Keratinocyte (primary cell): Measurements from ENCODE around the gene MTCL1. TPM values are rescaled to one million over a fixed set of nuclear protein-coding genes. Genes with fewer than 3 reads are reported as not detected.

Experiments used
- DNase-seq: peaks from one replicate; pipeline ENCODE4 v3.0.0-alpha.2; 2011; ENCODE audit warnings: low read depth, missing footprints, low spot score
- FAIRE-seq: peaks from 2 replicates; lab custom pipeline; 2011; peaks lifted over from hg19 to GRCh38; lab: Jason Lieb, UNC
- H2AFZ ChIP-seq: 2 replicates; pipeline ENCODE4 v1.6.0; 2012; ENCODE audit warnings: low read length, control low read depth, inconsistent platforms; ENCODE audit not compliant: control insufficient read depth
- H3K27ac ChIP-seq: 2 replicates; pipeline ENCODE4 v1.5.1; 2011; ENCODE audit warnings: low read length; ENCODE audit not compliant: control insufficient read depth, insufficient read depth
- H3K27me3 ChIP-seq: 3 replicates; pipeline ENCODE4 v1.6.0; 2011; ENCODE audit warnings: low read length; ENCODE audit not compliant: control insufficient read depth, insufficient read depth; ENCODE audit errors: extremely low read depth
- H3K36me3 ChIP-seq, 2 experiments: 2 replicates in 1 of 2; 3 replicates in 1 of 2; pipeline ENCODE4 v1.5.1; 2011; ENCODE audit warnings: low read length in 2 of 2, mild to moderate bottlenecking in 1 of 2; ENCODE audit not compliant: control insufficient read depth in 2 of 2, insufficient read depth in 2 of 2; ENCODE audit errors: extremely low read depth in 1 of 2
- H3K4me1 ChIP-seq: 3 replicates; pipeline ENCODE4 v1.5.1; 2011; ENCODE audit warnings: low read length; ENCODE audit not compliant: control insufficient read depth, insufficient read depth; ENCODE audit errors: extremely low read depth
- H3K4me2 ChIP-seq: 3 replicates; pipeline ENCODE4 v1.6.0; 2011; ENCODE audit warnings: low read depth, low read length; ENCODE audit not compliant: control insufficient read depth, insufficient read depth; ENCODE audit errors: extremely low read depth
- H3K4me3 ChIP-seq, 3 experiments: fragments of 200-600 bp in 1 of 3; sonication (generic) in 1 of 3; 2 replicates in 2 of 3; 3 replicates in 1 of 3; pipeline ENCODE4 v1.5.1; 2011 to 2016; ENCODE audit warnings: low read length in 3 of 3, mild to moderate bottlenecking in 3 of 3, control low read depth in 2 of 3, inconsistent platforms in 1 of 3, low read depth in 1 of 3, mixed read lengths in 1 of 3, mixed run types in 1 of 3, moderate library complexity in 1 of 3; ENCODE audit not compliant: control insufficient read depth in 2 of 3, insufficient read depth in 2 of 3; ENCODE audit errors: extremely low read depth in 1 of 3
- H3K79me2 ChIP-seq: 2 replicates; pipeline ENCODE4 v1.6.0; 2012; ENCODE audit warnings: low read length; ENCODE audit not compliant: control insufficient read depth, insufficient read depth
- H3K9ac ChIP-seq: 3 replicates; pipeline ENCODE4 v1.6.0; 2011; ENCODE audit warnings: low read length; ENCODE audit not compliant: control insufficient read depth, insufficient read depth; ENCODE audit errors: extremely low read depth
- H3K9me1 ChIP-seq: 3 replicates; pipeline ENCODE4 v1.6.0; 2011; ENCODE audit warnings: low read length; ENCODE audit not compliant: control insufficient read depth, insufficient read depth; ENCODE audit errors: extremely low read depth
- H3K9me3 ChIP-seq: 2 replicates; pipeline ENCODE4 v1.5.1; 2012; ENCODE audit warnings: low read depth, low read length; ENCODE audit not compliant: control insufficient read depth
- H4K20me1 ChIP-seq: 3 replicates; pipeline ENCODE4 v1.6.0; 2011; ENCODE audit warnings: low read length; ENCODE audit not compliant: control insufficient read depth, insufficient read depth; ENCODE audit errors: extremely low read depth
- CTCF ChIP-seq, 3 experiments: IDR thresholded peaks in 1 of 3; conservative IDR thresholded peaks in 1 of 3; optimal IDR thresholded peaks in 1 of 3; 2 replicates in 2 of 3; 3 replicates in 1 of 3; pipeline versions ENCODE3 to v1.5.1; 2011; ENCODE audit warnings: low read length in 3 of 3, mild to moderate bottlenecking in 3 of 3, moderate library complexity in 2 of 3, control low read depth in 1 of 3, inconsistent platforms in 1 of 3; ENCODE audit not compliant: insufficient read depth in 2 of 3; ENCODE audit errors: extremely low read depth in 1 of 3
- EZH2 ChIP-seq: IDR thresholded peaks from one replicate; pipeline ENCODE4 v1.6.1; 2012; ENCODE audit warnings: inconsistent platforms, mild to moderate bottlenecking, low read length, moderate library complexity
- dilution Hi-C: fragments of 300-500 bp; cut with MboI; formaldehyde crosslinking; loops from one replicate; pipeline ENCODE4 v1.7.0; 2020; ENCODE audit warnings: low sequenced_read_pairs; ENCODE audit not compliant: extremely low pct_ligation_motif_present
- polyA plus RNA-seq, 5 experiments: library from polyadenylated mRNA; depleted of rRNA in 3 of 5; stranded (reverse) in 3 of 5; stranded (forward) in 1 of 5; unstranded in 1 of 5; fragments of >200 nt; gene quantifications; 1 replicate in 1 of 5; 2 replicates in 3 of 5; 3 replicates in 1 of 5; pipeline versions ENCODE4 v1.2.1 to v1.2.3, GENCODE V29; 2011 to 2012; ENCODE audit warnings: missing spikeins in 2 of 5, low read depth in 1 of 5, low replicate concordance in 1 of 5

Gene MTCL1
- polyA plus RNA-seq, 1 donor (not counting 4 experiments of a cell fraction or from before 2014, with no cell fraction given): 15.4 TPM

GRCh38 chr18:8658858-8659485 lies 46.4 kb upstream of the MTCL1 start:
- Histone ChIP-seq H3K9me1 (no peaks in the 10 kb centered on the region), H3K4me1 (peaks cover 13% of the 10 kb centered on the region), H3K9me3 (no peaks in the 10 kb centered on the region), H3K27ac (no peak overlapping the region), H4K20me1 (no peaks in the 10 kb centered on the region), H3K27me3 (no peaks in the 10 kb centered on the region), H3K4me3 (no peak overlapping the region), H3K9ac (no peak overlapping the region), H3K4me2 (no peak overlapping the region), H3K36me3 (no peaks in the 10 kb centered on the region), H3K79me2 (no peaks in the 10 kb centered on the region), H2AFZ (no peak overlapping the region)
- TF ChIP-seq EZH2: no peak
- dilution Hi-C loops: no loop called here
- DNase-seq (no peak), FAIRE-seq (no peak)

- Histone ChIP-seq H3K79me2 (no peaks in the 10 kb centered on the region), H4K20me1 (no peaks in the 10 kb centered on the region), H3K9me1 (no peaks in the 10 kb centered on the region), H3K4me3 (no peak overlapping the region), H3K4me2 (no peak overlapping the region), H3K36me3 (no peaks in the 10 kb centered on the region), H3K9ac (no peak overlapping the region), H3K9me3 (no peaks in the 10 kb centered on the region), H3K27ac (no peak overlapping the region), H3K27me3 (no peaks in the 10 kb centered on the region), H2AFZ (no peak overlapping the region), H3K4me1 (peaks cover 12% of the 10 kb centered on the region)
- FAIRE-seq: no peak
- DNase-seq: no peak
- dilution Hi-C loops: no loop called here
- TF ChIP-seq CTCF (optimal IDR thresholded peaks at IDR 0.05 in 1 of 3, IDR thresholded peaks at IDR 0.05 in 1 of 3, conservative IDR thresholded peaks at IDR 0.05 in 1 of 3; ENCODE audit: extremely low read depth in 1 of 3, insufficient read depth in 2 of 3, low read length in 3 of 3) (no peak), EZH2 (no peak)
These were observed 45.6 kb upstream of the MTCL1 start for GRCh38 chr18:8659609-8660242.
